ENCODE data around the gene GAD1.

The GAD1 gene

GRCh38 chr2:170846314-170846713 is 29.6 kb downstream of the GAD1 start:
- DNase-seq = no peak

GRCh38 chr2:170847716-170848115 is 31.0 kb downstream of the GAD1 start:
- DNase-seq = no peak

- DNase-seq = no peak
Observed at GRCh38 chr2:170848587-170848986, 31.9 kb downstream of the GAD1 start.

GRCh38 chr2:170850251-170850650 is 33.6 kb downstream of the GAD1 start:
- DNase-seq = no peak

- DNase-seq = no peak
Observed at GRCh38 chr2:170851635-170852034, 34.9 kb downstream of the GAD1 start.

- no peak for DNase-seq
Observed at GRCh38 chr2:170856066-170856465, 39.4 kb downstream of the GAD1 start.

GRCh38 chr2:170862286-170862902 is 45.7 kb downstream of the GAD1 start:
- no peak for DNase-seq

- no peak for DNase-seq
Observed at GRCh38 chr2:170863087-170863486, 46.4 kb downstream of the GAD1 start.

- no peak for DNase-seq
Observed at GRCh38 chr2:170869036-170869435, 52.3 kb downstream of the GAD1 start.

- no peak for DNase-seq
Observed at GRCh38 chr2:170869461-170869860, 52.8 kb downstream of the GAD1 start.

GRCh38 chr2:170873035-170873692 is 56.5 kb downstream of the GAD1 start:
- peak; percentile 77 for DNase-seq

GRCh38 chr2:170878066-170878465 is 61.4 kb downstream of the GAD1 start:
- no peak for DNase-seq

GRCh38 chr2:170878505-170878904 is 61.8 kb downstream of the GAD1 start:
- DNase-seq = no peak

GRCh38 chr2:170881840-170882239 is 65.2 kb downstream of the GAD1 start:
- no peak for DNase-seq

GRCh38 chr2:170882758-170883157 is 66.1 kb downstream of the GAD1 start:
- DNase-seq = no peak

GRCh38 chr2:170883683-170884082 is 67.0 kb downstream of the GAD1 start:
- DNase-seq = no peak

- no peak for DNase-seq
Observed at GRCh38 chr2:170885130-170885791, 68.6 kb downstream of the GAD1 start.

- DNase-seq = no peak
Observed at GRCh38 chr2:170886386-170886785, 69.7 kb downstream of the GAD1 start.

- no peak for DNase-seq
Observed at GRCh38 chr2:170887496-170887895, 70.8 kb downstream of the GAD1 start.

- no peak for DNase-seq
Observed at GRCh38 chr2:170887896-170888295, 71.2 kb downstream of the GAD1 start.

GRCh38 chr2:170891893-170892292 is 75.2 kb downstream of the GAD1 start:
- no peak for DNase-seq

- no peak for DNase-seq
Observed at GRCh38 chr2:170892391-170892951, 75.8 kb downstream of the GAD1 start.

GRCh38 chr2:170895023-170895757 is 78.5 kb downstream of the GAD1 start:
- no peak for DNase-seq
